Measurements from ENCODE around the gene KAT2B. TPM values are rescaled to one million over a fixed set of nuclear protein-coding genes. Genes with fewer than 3 reads are reported as not detected.

KAT2B gene
- total and polyA plus RNA-seq, 3 experiments from 2014 or later: 5.8 to 48.8 (median 48.7) TPM

DNA sequence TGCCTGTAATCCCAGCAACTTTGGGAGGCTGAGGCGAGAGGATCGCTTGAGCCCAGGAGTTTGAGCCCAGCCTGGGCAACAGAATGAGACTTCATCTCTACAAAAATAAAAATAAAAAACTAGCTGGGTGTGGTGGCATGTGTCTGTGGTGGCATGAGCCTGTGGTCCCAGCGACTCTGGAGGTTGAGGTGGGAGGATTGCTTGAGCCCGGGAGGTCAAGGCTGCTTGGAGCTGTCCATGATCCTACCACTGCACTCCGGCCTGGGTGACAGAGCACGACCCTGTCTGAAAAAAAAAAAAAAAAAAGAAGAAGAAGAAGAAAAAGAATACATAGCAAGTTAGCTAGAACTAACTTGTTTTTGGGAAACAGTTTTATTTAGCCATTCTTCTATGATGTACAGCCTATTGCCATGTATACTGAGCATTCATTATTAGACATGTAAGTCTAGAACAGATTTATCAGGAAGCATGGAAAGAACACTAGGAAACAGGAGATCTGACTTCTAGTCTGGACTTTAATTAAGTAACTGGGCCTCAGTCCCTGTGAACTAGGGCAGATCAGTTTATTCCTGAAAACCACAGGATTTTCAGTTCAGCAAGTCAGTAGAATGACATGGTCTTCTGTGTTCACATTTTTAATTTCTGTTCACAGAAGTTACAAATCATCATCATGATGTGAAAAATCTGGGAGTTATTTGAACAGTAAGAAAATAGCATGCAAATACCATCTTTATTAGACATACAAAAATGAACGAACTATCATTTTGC, 65.5 kb downstream of the KAT2B start:
- no peak for DNase-seq
- ChIA-PET CTCF (no interaction called here), POLR2A (no interaction called here)
- no peak overlapping the region for H3K27ac ChIP-seq (ENCODE audit: low read depth, low read length)
- Mint-ChIP-seq H3K4me1 (peaks cover 60 to 87% (median 75%) of the 10 kb centered on the region in 3 donors), H3K4me3 (peak overlapping the region in 3 of 7 donors; percentile 34 to 58 (median 49)), H3K36me3 (peaks cover 0 to 29% (median 3%) of the 10 kb centered on the region in 3 donors), H3K27me3 (no peaks in the 10 kb centered on the region), H3K9me3 (no peaks in the 10 kb centered on the region), H3K27ac (peak overlapping the region in 7 of 8 donors; percentile 56 to 93 (median 83))
- no peaks in the 10 kb centered on the region for H3K9me3 ChIP-seq (ENCODE audit: low read length)
- H3K4me3 ChIP-seq (ENCODE audit: low read length): no peak overlapping the region
- peaks cover 29% of the 10 kb centered on the region for H3K4me1 ChIP-seq (ENCODE audit: insufficient read depth, low read length)
- H3K36me3 ChIP-seq (ENCODE audit: insufficient read depth, low read length): no peaks in the 10 kb centered on the region
- no peaks in the 10 kb centered on the region for H3K27me3 ChIP-seq (ENCODE audit: insufficient read depth, low read length, poor library complexity, severe bottlenecking)

- ChIA-PET CTCF (interaction anchor here (0.6 kb wide), 1 partner anchor 81 kb away, joined by 3 read pairs; no protein-coding TSS in a partner anchor), POLR2A (no interaction called here)
- Histone ChIP-seq H3K27ac (ENCODE audit: low read depth, low read length) (no peak overlapping the region), H3K36me3 (ENCODE audit: insufficient read depth, low read length) (peaks cover 1% of the 10 kb centered on the region), H3K4me3 (ENCODE audit: low read length) (no peak overlapping the region), H3K27me3 (ENCODE audit: insufficient read depth, low read length, poor library complexity, severe bottlenecking) (no peaks in the 10 kb centered on the region), H3K4me1 (ENCODE audit: insufficient read depth, low read length) (peaks cover 26% of the 10 kb centered on the region), H3K9me3 (ENCODE audit: low read length) (no peaks in the 10 kb centered on the region)
- Mint-ChIP-seq H3K9me3 (no peaks in the 10 kb centered on the region), H3K27ac (no peak overlapping the region), H3K27me3 (no peaks in the 10 kb centered on the region), H3K4me3 (peak overlapping the region in 2 of 7 donors; percentile 5 to 40), H3K4me1 (peaks cover 46 to 74% (median 55%) of the 10 kb centered on the region in 3 donors), H3K36me3 (peaks cover 6 to 37% (median 11%) of the 10 kb centered on the region in 3 donors)
- no peak for DNase-seq
Measured at GRCh38 chr3:20107722-20108121, 67.5 kb downstream of the KAT2B start.

DNA sequence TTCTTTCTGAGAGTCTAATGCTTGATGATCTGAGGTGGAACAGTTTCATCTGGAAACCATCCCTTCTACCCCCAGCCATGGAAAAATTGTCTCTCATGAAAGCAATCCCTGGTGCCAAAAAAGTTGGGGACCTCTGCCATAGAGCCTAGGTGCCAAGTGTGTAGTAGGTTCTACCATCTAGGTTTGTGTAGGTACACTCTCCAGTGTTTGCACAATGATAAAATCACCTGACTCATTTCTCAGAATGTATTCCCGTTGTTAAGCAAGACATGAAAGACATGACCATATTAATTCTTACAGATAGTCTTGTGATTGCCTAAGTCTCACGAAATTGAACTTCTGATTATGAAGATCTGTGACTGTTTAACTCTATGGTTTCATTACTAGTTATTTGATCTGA, 68.6 kb downstream of the KAT2B start:
- CTCF ChIA-PET: no interaction called here
- Mint-ChIP-seq H3K27ac (peak overlapping the region in 5 of 8 donors; percentile 7 to 80 (median 74)), H3K36me3 (peaks cover 14 to 49% (median 16%) of the 10 kb centered on the region in 3 donors), H3K4me1 (peaks cover 40 to 67% (median 43%) of the 10 kb centered on the region in 3 donors), H3K27me3 (no peaks in the 10 kb centered on the region), H3K4me3 (no peak overlapping the region), H3K9me3 (no peaks in the 10 kb centered on the region)
- Histone ChIP-seq H3K4me1 (ENCODE audit: insufficient read depth, low read length) (peaks cover 16% of the 10 kb centered on the region), H3K4me3 (ENCODE audit: low read length) (no peak overlapping the region), H3K27ac (ENCODE audit: low read depth, low read length) (no peak overlapping the region), H3K27me3 (ENCODE audit: insufficient read depth, low read length, poor library complexity, severe bottlenecking) (no peaks in the 10 kb centered on the region), H3K36me3 (ENCODE audit: insufficient read depth, low read length) (peaks cover 12% of the 10 kb centered on the region), H3K9me3 (ENCODE audit: low read length) (no peaks in the 10 kb centered on the region)
- POLR2A ChIA-PET: no interaction called here
- no peak for DNase-seq

- Histone ChIP-seq H3K4me1 (ENCODE audit: insufficient read depth, low read length) (no peaks in the 10 kb centered on the region), H3K27me3 (ENCODE audit: insufficient read depth, low read length, poor library complexity, severe bottlenecking) (no peaks in the 10 kb centered on the region), H3K27ac (ENCODE audit: low read depth, low read length) (no peak overlapping the region), H3K9me3 (ENCODE audit: low read length) (no peaks in the 10 kb centered on the region), H3K36me3 (ENCODE audit: insufficient read depth, low read length) (peaks cover 25% of the 10 kb centered on the region), H3K4me3 (ENCODE audit: low read length) (no peak overlapping the region)
- peaks cover 14 to 67% (median 25%) of the 10 kb centered on the region in 3 donors for H3K36me3 Mint-ChIP-seq
- CTCF ChIA-PET: interaction anchor here (0.7 kb wide), 1 partner anchor 10 kb away, joined by 3 read pairs; no protein-coding TSS in a partner anchor
- no peaks in the 10 kb centered on the region for H3K27me3 Mint-ChIP-seq
- H3K4me3 Mint-ChIP-seq: no peak overlapping the region
- DNase-seq: no peak
- no peaks in the 10 kb centered on the region for H3K9me3 Mint-ChIP-seq
- POLR2A ChIA-PET: no interaction called here
- peaks cover 24 to 47% (median 24%) of the 10 kb centered on the region in 3 donors for H3K4me1 Mint-ChIP-seq
- H3K27ac Mint-ChIP-seq: peak overlapping the region in 1 of 8 donors; percentile 47
Measured at GRCh38 chr3:20110826-20111225, 70.6 kb downstream of the KAT2B start.

GRCh38 chr3:20111836-20112235, 71.6 kb downstream of the KAT2B start:
- no peaks in the 10 kb centered on the region for H3K27me3 Mint-ChIP-seq
- DNase-seq: no peak
- Histone ChIP-seq H3K4me1 (ENCODE audit: insufficient read depth, low read length) (no peaks in the 10 kb centered on the region), H3K36me3 (ENCODE audit: insufficient read depth, low read length) (peaks cover 25% of the 10 kb centered on the region), H3K9me3 (ENCODE audit: low read length) (no peaks in the 10 kb centered on the region), H3K27ac (ENCODE audit: low read depth, low read length) (no peak overlapping the region), H3K4me3 (ENCODE audit: low read length) (no peak overlapping the region), H3K27me3 (ENCODE audit: insufficient read depth, low read length, poor library complexity, severe bottlenecking) (no peaks in the 10 kb centered on the region)
- H3K36me3 Mint-ChIP-seq: peaks cover 14 to 73% (median 33%) of the 10 kb centered on the region in 3 donors
- peaks cover 16 to 41% (median 23%) of the 10 kb centered on the region in 3 donors for H3K4me1 Mint-ChIP-seq
- H3K27ac Mint-ChIP-seq: no peak overlapping the region
- POLR2A ChIA-PET: no interaction called here
- H3K9me3 Mint-ChIP-seq: no peaks in the 10 kb centered on the region
- CTCF ChIA-PET: no interaction called here
- H3K4me3 Mint-ChIP-seq: no peak overlapping the region

GRCh38 chr3:20121088-20121487, 80.8 kb downstream of the KAT2B start:
- no peak overlapping the region for H3K27ac Mint-ChIP-seq
- no peak overlapping the region for H3K4me3 Mint-ChIP-seq
- Histone ChIP-seq H3K4me1 (ENCODE audit: insufficient read depth, low read length) (no peaks in the 10 kb centered on the region), H3K27me3 (ENCODE audit: insufficient read depth, low read length, poor library complexity, severe bottlenecking) (no peaks in the 10 kb centered on the region), H3K36me3 (ENCODE audit: insufficient read depth, low read length) (peaks cover 38% of the 10 kb centered on the region), H3K9me3 (ENCODE audit: low read length) (no peaks in the 10 kb centered on the region), H3K27ac (ENCODE audit: low read depth, low read length) (no peak overlapping the region), H3K4me3 (ENCODE audit: low read length) (no peak overlapping the region)
- CTCF ChIA-PET: interaction anchor here (0.6 to 1.3 kb wide), 2 partner anchors 11 to 38 kb away, joined by 3 read pairs; no protein-coding TSS in a partner anchor
- no peaks in the 10 kb centered on the region for H3K9me3 Mint-ChIP-seq
- H3K27me3 Mint-ChIP-seq: no peaks in the 10 kb centered on the region
- peaks cover 0 to 9% (median 6%) of the 10 kb centered on the region in 3 donors for H3K4me1 Mint-ChIP-seq
- H3K36me3 Mint-ChIP-seq: peaks cover 18 to 84% (median 47%) of the 10 kb centered on the region in 3 donors
- POLR2A ChIA-PET: interaction anchor here (0.6 kb wide), 1 partner anchor 116 kb away, joined by 4 read pairs; no protein-coding TSS in a partner anchor
- no peak for DNase-seq

DNA sequence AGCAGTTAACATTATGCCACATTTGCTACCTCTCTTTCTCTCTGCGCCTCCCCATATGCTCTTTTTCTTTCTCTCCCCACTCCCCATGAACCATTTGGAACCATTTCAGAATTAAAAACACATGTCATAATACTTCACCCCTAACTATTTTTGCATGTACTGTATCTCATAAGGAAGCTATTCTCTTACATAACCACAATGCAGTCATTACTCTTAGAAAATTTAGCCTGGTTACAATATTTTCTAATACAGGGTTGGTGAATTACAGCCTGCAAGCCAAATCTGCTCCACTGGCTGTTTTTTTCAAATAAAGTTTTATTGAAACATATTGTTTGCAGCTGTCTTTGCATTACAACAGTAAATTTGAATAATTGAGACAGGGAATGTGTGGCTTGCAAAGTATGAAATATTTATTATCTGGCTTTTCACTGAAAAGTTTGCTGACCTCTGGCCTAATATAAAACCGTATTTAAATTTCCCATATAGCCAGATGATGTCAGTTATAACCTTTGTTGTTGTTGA, 82.9 kb downstream of the KAT2B start:
- H3K9me3 Mint-ChIP-seq: no peaks in the 10 kb centered on the region
- CTCF ChIA-PET: no interaction called here

GRCh38 chr3:20125289-20125688, 85.0 kb downstream of the KAT2B start:
- Histone ChIP-seq H3K9me3 (ENCODE audit: low read length) (no peaks in the 10 kb centered on the region), H3K36me3 (ENCODE audit: insufficient read depth, low read length) (peaks cover 44% of the 10 kb centered on the region), H3K27me3 (ENCODE audit: insufficient read depth, low read length, poor library complexity, severe bottlenecking) (no peaks in the 10 kb centered on the region), H3K27ac (ENCODE audit: low read depth, low read length) (no peak overlapping the region), H3K4me3 (ENCODE audit: low read length) (no peak overlapping the region), H3K4me1 (ENCODE audit: insufficient read depth, low read length) (no peaks in the 10 kb centered on the region)
- peaks cover 0 to 4% (median 0%) of the 10 kb centered on the region in 3 donors for H3K4me1 Mint-ChIP-seq
- peaks cover 29 to 87% (median 45%) of the 10 kb centered on the region in 3 donors for H3K36me3 Mint-ChIP-seq
- H3K9me3 Mint-ChIP-seq: no peaks in the 10 kb centered on the region
- H3K27ac Mint-ChIP-seq: peak overlapping the region in 1 of 8 donors; percentile 52
- ChIA-PET CTCF (no interaction called here), POLR2A (no interaction called here)
- no peak overlapping the region for H3K4me3 Mint-ChIP-seq
- DNase-seq: no peak
- no peaks in the 10 kb centered on the region for H3K27me3 Mint-ChIP-seq

More for the DNA sequence above, 82.9 kb downstream of the KAT2B start:
- H3K27ac ChIP-seq (ENCODE audit: low read depth, low read length): no peak overlapping the region
- DNase-seq: no peak
- H3K36me3 ChIP-seq (ENCODE audit: insufficient read depth, low read length): peaks cover 47% of the 10 kb centered on the region
- peaks cover 0 to 4% (median 0%) of the 10 kb centered on the region in 3 donors for H3K4me1 Mint-ChIP-seq
- H3K27me3 ChIP-seq (ENCODE audit: insufficient read depth, low read length, poor library complexity, severe bottlenecking): no peaks in the 10 kb centered on the region
- H3K4me1 ChIP-seq (ENCODE audit: insufficient read depth, low read length): no peaks in the 10 kb centered on the region
- H3K4me3 Mint-ChIP-seq: no peak overlapping the region
- no peaks in the 10 kb centered on the region for H3K9me3 ChIP-seq (ENCODE audit: low read length)
- H3K36me3 Mint-ChIP-seq: peaks cover 29 to 87% (median 47%) of the 10 kb centered on the region in 3 donors
- no peaks in the 10 kb centered on the region for H3K27me3 Mint-ChIP-seq
- peak overlapping the region in 5 of 8 donors; percentile 1 to 23 (median 13) for H3K27ac Mint-ChIP-seq
- no peak overlapping the region for H3K4me3 ChIP-seq (ENCODE audit: low read length)
- POLR2A ChIA-PET: no interaction called here
